Fibroblast of upper back skin (primary cell): Measurements from ENCODE around the gene SERPING1.
A peak's percentile ranks its signal among the peaks of the same experiment; 100 is the strongest.

Experiments used
- DNase-seq: peaks from one replicate; pipeline ENCODE4 v3.0.0-alpha.2; 2013

The SERPING1 gene

DNA sequence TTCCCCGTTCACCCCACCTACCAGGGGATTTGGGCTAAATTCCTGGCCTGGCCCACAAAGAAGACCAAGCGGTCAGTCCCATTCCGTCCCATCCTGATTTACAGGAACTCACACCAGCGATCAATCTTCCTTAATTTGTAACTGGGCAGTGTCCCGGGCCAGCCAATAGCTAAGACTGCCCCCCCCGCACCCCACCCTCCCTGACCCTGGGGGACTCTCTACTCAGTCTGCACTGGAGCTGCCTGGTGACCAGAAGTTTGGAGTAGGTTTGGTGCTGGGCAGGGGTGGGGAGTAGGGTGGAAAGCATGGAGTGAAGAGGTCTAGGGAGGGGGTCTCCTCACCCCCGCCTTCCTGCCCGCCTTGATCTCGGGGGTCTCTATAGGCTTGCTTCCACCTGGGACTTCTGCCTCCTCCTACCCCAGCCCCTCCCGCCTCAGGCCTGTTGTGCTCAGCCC lies at the start of gene SERPING1:
Gene SERPING1, plus strand, starts transcription at position 225 of the 455 bp plus-strand sequence. CDS start 586 bp downstream, outside the sequence.
- DNase-seq, result no peak

DNA sequence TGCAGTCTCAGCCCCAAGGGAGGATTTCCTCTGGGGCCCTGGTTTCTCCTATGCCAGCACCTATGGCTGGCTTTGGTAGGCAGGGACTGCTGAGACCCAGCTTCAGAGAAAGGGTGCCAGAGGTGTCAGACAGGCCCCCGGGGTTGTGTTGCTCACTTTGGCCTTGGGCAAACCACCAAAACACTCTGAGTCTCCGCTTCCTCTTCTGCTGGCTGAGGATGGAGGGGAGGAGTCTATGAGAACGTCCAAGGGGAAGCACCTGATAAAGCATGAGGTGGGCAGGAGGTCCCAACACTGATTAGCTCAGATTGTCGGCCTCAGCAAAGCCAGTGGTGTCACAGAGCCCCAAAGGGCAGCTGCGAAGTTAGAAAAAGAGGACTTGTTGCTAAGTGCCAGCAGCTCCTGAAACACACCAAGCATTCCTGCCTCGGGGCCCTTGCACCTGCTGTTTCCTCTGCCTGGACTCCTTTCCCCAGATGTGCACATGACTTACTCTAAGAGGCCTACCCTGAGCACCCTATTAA lies 49.6 kb upstream of the SERPING1 start:
- DNase-seq, result no peak

DNA sequence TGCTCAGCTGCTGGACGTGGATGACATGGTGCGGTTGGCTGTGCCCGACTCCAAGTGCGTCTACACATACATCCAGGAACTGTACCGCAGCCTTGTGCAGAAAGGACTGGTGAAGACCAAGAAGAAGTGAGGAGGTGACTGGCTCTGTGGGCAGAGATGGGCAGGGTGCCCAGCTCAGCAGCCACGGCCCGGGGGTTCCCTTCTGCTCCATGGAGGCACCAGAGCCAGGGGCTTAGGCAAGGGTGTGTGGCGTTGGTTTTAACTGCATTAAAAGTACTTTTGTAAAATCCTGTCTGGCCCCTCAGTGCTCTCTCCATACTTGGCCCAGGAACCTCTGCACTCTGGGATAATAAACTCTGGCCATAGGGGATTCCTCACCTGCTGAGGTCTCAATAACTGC lies 47.5 kb upstream of the SERPING1 start:
- DNase-seq, result no peak

DNA sequence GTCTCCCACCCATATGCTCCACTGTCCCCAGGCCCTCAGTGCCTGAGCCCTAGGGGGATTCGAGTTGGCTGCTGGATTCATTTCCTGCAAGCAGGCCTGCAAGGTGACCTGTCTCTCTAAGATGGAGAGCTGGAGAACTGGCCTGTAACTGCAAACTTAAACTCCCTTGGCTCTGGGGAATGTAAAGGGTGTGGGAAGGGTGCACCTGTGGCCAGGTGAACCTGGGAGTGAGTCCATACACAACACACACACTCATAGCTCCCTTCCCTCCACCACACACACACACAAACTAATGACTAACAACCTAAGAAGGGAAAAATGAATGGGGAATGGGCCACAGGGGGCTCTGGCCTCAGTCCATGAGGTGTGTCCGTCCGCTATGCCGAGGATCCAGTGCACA lies 45.5 kb upstream of the SERPING1 start:
- no peak for DNase-seq

DNA sequence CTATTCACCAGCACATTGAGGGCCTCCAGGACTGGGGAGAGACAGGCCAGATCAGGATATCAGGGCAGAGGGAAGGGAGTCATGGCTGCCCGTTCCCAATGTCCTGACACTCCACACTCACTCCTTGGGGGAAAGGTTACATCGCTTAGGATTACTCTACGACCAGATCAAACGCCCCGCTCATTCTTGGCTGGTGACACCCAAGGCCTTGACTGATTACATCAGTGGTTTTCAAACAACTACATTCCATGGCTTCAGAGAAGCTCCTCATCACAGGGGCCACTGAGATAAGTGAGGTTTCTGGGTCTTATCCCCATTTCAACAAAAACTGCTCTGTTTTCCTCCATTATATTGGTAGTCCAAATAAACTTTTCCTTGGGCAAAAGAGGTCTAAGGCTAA lies 45.0 kb upstream of the SERPING1 start:
- no peak for DNase-seq

DNA sequence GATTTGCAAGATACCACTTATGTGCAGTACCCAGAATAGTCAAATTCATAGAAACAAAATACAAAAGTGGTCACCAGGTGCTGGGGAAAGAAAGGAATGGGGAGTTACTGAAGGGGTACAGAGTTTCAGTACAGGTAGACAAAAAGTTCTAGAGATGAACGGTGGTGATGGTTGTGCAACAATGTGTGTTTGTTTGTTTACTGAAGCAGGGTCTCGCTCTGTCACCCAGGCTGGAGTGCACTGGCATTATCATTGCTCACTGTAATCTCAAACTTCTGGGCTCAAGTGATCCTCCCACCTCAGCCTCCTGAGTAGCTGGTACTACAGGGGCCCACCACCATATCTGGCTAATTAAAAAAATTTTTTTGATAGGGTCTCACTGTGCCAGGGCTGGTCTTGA lies 42.1 kb upstream of the SERPING1 start:
- DNase-seq, result no peak

DNA sequence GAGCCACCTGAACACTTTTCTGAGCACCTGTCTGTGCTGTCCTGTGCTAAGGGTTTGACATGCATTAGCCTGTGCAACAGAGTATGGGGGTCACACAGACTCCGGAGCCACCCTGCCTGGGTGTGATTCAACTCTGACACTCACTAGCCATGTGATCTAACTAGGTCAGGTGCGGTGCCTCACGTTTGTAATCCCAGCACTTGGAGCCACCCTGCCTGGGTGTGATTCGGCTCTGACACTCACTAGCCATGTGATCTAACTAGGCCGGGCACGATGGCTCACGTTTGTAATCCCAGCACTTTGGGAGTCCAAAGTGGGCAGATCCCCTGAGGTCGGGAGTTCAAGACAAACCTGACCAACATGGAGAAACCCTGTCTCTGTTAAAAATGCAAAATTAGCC lies 41.4 kb upstream of the SERPING1 start:
- DNase-seq, result no peak

DNA sequence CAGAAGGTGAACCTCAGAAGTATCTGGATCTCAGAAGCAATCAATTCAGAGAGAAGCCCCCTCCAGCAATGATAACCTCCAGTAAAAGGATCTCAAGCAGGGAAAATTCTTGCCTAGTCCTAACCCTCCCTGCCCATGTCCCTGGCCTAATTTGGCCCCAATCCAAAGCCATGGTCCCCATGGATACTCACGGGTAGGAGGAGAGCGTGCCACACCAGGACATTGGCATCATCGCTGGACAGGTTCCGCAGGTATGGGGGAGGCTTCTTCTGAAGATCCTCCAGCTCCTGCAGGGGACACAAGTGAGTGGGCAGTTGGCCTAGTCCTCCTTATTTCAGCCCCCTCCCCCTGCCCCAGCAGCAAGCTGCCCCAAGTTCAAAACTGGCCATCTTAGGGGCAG lies 37.3 kb upstream of the SERPING1 start:
- no peak for DNase-seq

DNA sequence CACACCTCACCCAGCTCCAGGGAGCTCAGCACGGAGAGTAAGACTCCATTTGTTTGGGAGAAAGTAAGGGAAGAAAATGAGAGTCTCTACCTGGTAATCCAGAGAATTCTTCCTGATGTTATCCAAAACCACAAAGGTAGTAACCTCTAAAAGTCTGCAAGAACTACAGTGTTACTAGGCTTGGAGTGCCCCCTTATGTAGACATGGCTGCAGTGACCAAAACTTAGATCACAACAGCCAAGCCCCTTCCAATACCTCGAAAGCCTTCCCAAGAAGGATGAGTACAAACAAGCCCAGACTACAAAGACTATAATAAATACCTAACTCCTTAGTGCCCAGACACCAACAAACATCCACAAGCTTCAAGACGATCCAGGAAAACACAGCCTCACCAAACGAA lies 34.9 kb upstream of the SERPING1 start:
- no peak for DNase-seq

DNA sequence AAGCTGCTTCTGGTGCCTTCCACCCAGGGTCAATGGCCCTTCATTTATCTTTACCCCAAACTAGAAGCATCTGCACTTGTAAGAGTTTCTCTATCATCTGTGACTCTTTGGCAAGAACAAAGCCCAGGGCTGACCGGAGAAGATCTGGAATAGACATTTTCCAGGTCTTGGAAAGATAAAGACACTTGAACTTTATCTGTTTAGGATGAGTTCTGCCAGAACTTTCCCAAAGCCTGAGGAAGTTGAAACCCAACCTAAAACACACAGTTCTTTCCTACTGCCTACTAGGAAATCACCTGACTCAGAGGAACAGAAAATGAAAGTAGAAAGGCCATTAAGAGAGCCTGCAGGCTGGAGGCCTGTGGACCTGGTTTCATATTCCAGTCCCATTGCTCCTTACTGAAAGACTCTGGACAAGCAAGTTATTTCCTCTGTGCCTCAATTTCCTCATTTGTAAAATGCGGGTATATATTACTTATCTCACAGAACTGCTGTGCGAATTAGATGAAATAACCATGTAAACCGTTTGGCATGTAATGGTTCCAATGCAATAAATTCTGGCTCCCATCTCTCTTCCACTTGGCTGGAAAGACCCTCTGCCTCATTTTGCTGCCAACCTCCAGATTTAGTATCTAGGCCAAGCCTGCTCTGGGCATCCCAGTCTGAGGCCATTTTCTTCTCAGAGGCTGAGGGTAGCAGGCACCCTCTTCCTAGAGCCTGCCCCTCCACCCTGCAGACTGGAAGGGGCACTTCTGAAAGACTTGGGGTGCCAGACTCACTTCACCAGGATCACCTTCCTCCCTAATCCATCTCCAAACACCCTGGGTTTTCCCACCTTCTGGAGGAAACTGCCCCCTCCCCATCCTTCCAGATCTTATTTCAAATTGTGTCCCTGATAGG lies 31.2 kb upstream of the SERPING1 start:
- DNase-seq, result peak; percentile 14

DNA sequence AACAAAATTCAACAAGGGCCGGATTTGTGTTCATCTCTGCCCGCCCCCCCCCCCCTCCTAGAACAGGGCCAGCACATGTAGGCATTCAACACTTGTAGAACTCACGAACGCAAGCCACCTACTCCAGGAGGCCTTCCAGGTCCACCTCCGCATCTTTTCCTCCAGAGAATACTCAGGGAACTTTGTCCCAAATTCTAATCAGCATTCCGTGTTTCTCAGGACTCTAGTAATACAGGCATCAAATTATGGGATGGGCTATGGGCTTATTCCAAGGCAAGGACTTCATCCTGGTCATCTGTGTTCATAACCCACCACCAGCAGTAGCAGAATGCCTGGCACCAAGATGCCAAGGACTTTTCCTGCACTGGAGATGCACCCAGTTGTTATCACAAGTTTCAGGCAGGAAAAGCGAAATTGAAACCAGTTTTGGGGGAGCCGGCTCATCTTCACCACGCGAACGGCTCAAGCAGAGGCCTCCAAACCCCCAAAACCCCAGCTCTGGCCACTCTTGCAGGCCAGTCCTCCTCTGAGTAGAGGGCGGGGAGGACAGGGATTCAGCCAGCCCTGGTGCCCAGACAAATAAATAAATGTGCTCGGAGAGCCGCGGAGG lies 30.5 kb upstream of the SERPING1 start:
- peak; percentile 3 for DNase-seq

DNA sequence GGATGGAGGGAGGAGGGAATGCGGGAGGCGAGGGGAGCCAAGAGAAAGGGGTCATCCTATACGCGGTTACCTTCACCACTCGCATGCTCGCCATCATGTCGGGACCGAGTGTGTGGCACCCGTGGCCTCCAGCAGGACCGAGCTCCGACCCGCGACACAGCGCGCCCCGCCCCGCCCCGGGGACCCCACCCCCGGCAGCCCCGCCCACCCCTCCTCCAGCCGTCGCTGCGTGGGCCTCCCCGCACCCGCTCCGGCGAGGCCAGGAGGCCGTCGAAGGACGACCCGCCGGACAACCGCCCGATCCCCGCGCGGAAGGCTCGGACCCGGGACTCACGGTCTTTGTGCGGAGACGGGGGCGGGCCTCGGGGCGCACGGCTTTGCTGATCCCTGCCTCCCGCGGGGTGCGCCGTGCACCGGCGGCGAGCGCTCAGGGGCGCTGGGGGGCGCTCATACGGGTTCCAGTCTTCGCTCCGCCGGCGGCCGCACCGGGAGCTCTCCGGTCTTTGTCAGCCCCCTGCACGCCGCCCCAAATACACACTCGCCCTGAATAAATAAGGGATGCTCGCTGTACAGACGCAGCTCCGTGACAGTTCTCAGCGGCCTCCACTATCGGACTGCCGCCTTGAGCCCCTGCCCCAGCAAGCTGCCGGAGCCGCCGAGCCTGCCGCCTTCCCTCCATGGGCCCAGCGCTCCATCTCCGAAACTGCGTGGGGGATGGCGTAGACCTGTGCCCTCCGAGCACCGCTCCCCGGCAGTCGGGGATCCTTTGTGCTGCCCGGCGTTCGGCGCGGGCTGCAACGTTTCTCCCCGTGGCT lies 29.8 kb upstream of the SERPING1 start, which contains the start of gene UBE2L6:
Gene UBE2L6, minus strand, starts transcription at position 158 of the 815 bp plus-strand sequence. Its CDS starts 61 bp downstream, at position 97.
- peak; percentile 25 for DNase-seq

DNA sequence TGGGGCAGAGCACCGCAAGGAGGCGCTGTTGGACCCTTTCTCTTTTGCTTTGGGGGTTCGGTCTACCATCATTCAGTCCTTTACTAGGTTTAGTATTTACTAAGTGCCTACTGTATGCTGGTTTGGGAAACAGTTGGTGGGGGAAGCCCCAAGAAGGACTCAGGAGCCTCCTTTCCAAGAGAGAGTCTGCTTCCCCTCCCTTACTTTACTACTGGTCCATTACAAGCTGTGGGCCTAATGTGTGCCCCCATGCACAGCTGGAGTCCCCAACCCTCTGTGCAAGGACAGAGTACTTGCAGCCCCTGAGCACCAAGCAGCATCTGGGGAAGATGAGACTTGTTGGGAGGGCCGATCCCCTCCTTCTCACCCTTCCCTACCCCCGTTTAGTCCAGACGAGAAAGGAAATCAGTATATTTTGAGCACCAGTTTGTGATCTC lies 29.1 kb upstream of the SERPING1 start:
- DNase-seq, result peak; percentile 77

DNA sequence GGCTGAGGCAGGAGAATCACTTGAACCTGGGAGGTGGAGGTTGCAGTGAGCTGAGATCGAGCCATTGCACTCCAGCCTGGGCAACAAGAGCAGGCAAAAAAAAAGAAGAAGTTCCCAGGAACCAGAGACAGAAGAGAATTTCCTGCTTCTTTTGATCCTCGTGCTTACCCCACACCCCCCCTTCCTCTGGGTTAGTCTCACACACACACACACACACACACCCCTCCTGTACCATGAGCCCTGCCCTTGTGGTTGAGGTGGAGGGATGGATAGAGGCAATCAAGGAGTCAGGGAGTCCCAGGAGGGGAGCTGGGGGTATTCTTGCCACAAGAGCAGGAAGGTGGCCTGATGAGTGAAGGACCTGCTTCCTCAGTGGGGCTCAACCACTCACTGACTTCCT lies 25.9 kb upstream of the SERPING1 start:
- no peak for DNase-seq

DNA sequence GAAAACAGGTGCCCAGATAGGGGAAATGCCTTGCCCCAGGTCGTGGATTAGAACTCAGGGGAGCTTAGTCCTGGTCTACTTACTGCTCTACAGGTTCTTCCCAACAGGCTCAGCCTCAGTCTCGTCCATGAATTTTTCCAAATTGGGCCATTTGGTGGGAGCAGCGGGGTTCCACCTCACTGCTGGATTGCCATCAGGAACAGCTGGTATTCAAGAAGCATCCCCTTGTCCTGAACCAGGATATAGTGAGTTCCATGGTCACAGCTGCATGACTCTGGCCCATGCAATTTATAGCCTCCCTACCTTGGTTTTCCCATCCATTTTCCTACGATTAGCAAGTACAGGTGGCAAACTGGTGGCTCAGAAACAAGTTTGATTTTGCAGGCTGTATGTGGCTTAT lies 23.4 kb upstream of the SERPING1 start:
- DNase-seq, result no peak

DNA sequence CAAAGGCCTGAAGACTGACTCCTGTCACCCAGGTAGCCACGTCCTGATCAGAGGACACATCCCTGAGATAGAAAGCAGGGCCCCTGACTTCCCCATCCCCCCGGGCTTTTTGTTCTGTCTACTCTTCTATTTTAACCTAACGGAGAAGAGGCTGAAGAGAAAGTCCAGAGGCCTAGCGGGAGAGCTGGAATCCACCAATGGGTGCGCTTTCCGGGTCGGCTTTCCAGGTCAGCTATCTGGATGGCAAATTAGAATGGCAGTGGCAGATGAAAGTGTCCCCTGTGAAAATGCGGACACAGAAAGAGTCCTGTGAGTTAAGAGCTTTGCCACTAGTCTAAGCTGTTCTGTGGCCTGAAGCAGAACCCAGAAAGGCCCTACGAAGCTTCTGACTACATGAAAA lies 13.1 kb upstream of the SERPING1 start:
- DNase-seq, result no peak

DNA sequence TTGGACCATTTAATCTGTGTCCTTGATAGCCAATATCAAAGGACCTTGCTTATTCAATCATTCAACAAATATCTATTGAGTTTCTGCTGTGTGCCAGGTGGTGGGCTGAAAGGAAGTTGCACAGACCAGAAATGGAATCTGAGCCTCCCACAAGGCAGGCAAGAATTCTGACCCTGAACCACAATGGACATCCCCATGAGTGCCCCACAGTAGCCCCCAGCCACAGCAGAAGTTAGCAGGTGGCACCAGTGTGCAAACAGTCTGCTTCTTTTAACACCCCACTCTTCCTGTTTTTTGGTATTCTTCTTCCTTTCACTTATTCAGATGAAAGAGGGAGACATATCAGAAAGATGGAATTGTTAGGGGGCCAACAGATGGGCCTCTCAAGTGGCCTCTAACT lies 12.2 kb upstream of the SERPING1 start:
- DNase-seq, result no peak

DNA sequence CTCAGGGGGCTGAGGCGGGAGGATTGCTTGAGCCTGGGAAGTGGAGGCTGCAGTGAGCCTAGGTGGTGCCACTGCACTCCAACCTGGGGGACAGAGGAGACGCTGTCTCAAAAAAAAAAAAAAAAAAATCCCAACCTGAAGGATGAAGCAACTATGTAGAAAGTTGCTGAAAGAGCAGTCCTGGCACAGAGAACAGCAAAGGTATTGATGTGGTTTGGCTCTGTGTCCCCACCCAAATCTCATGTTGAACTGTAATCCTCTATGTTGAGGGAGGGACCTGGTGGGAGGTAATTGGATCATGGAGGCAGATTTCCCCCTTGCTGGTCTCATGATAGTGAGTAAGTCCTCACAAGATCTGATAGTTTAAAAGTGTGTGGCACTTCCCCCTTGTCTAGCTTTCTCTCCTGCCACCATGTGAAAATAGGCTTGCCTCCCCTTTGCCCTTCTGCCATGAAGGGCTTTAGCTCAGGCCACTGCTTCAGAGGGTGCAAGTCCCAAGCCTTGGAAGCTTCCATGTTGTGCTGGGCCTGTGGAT lies 10.7 kb upstream of the SERPING1 start:
- DNase-seq, result no peak

DNA sequence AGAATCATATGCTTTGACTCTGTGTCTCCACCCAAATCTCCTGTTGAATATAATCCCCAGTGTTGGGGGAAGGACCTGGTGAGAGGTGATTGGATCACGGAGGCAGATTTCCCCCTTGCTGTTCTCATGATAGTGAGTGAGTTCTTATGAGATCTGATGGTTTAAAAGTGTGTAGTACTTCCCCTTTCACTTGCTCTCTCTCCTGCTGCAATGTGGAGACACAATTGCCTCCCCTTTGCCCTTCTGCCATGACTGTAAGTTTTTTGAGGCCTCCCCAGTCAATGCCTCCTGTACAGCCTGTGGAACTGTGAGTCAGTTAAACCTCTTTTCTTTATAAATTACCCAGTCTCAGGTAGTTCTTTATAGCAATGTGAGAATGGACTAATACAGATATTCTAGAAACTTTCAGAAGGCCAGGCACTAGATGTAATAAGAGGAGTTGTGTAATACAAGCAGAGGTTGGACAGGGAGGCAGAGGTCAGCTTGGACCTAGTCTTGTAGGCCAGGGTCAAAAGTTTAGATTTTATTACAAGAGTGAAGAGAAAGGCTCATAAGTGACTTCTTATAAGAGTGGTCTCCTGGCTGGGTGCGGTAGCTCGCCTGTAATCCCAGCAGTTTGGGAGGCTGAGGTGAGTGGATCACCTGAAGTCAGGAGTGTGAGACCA lies 9.3 kb upstream of the SERPING1 start:
- no peak for DNase-seq

DNA sequence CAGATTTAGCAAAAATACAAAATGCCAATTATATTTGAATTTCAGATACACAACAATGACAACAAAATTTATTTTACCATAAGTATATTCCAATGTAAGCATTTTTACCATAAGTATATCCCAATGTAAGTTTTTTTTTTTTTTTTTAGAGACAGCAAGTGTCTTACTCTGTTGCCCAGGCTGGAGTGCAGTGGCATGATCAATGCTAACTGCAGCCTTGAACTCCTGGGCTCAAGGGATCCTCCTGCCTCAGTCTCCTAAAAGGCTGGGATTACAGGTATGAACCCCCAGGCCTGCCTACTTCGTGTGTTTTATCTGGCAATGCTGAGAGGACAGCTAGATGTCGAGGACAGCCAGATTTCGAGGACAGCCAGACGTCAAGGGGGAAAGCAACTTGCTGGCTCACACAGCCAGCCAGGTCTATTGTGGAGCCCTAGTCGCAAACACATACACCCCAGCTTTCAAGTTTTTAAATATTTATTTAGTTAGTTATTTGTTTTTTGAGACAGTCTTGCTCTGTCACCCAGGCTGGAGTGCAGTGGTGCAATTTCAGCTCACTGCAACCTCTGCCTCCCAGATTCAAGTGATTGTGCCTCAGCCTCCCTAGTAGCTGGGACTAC lies 1.1 kb upstream of the SERPING1 start:
- DNase-seq, result no peak
